ENCODE measurements around the gene CRYAA. TPM values are rescaled to one million over a fixed set of nuclear protein-coding genes. Genes with fewer than 3 reads are reported as not detected.
"Not testable (repeated sequence)": the region's sequence is repeated elsewhere in the genome, so short reads cannot be mapped to it uniquely, and the experiment has no call there.

The CRYAA gene
- polyA plus RNA-seq, 3 donors: not detected

DNA sequence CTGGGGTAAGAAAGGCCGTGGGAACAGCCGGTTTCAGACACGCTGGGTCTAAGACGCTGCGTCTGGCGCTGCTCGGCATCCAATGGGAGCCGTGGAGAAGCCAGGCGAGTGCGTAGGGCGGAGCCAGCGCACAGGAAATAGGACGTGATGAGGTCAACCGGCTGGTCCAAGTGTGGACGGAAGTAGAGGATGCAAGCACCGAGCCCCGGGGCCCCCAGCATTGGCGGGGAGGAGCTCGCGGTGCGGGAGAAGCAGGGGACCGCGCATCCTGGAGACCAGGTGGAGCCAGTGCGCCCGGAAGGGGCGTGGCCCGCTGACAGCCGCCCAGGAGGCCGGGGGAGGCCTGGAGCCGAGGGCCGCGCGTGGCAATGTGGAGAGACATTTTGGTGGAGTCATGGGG, 15.2 kb upstream of the CRYAA start:
- H3K9me3 Mint-ChIP-seq; H4K20me1 ChIP-seq (ENCODE audit: insufficient read depth, low read length); H3K27me3 Mint-ChIP-seq (ENCODE audit: low read depth in 3 of 3); intact Hi-C loops (cut with micrococcal nuclease); H3K27ac ChIP-seq (ENCODE audit: low read depth in 1 of 2, low read length in 2 of 2); H3K9me3 ChIP-seq (replicated peaks in 1 of 2; ENCODE audit: control insufficient read depth in 1 of 2, insufficient read depth in 1 of 2, low read length in 2 of 2); H3K36me3 Mint-ChIP-seq; DNase-seq; H3K9ac ChIP-seq (ENCODE audit: insufficient read depth, low read length, poor library complexity, severe bottlenecking); H3K4me1 ChIP-seq (ENCODE audit: control insufficient read depth in 1 of 2, insufficient read depth in 2 of 2, low read length in 2 of 2); H3K4me2 ChIP-seq (replicated peaks; ENCODE audit: extremely low read depth, low read length, poor library complexity, severe bottlenecking); H2AFZ ChIP-seq (ENCODE audit: insufficient read depth, low read depth, low read length, poor library complexity, severe bottlenecking); H3K27me3 ChIP-seq (ENCODE audit: control insufficient read depth in 2 of 2, insufficient read depth in 2 of 2, low read length in 2 of 2); H3K4me1 Mint-ChIP-seq; H3K4me3 Mint-ChIP-seq; H3K79me2 ChIP-seq (ENCODE audit: insufficient read depth, low read length); H3K4me3 ChIP-seq (replicated peaks in 1 of 3; ENCODE audit: low read depth in 2 of 3, low read length in 3 of 3); H3K27ac Mint-ChIP-seq; H3K36me3 ChIP-seq (replicated peaks in 1 of 2; ENCODE audit: control insufficient read depth in 1 of 2, insufficient read depth in 2 of 2, low read length in 2 of 2): not testable (repeated sequence)
- WGBS (ENCODE audit: insufficient coverage): no CpG with 5 or more reads among the region's 33 CpGs

DNA sequence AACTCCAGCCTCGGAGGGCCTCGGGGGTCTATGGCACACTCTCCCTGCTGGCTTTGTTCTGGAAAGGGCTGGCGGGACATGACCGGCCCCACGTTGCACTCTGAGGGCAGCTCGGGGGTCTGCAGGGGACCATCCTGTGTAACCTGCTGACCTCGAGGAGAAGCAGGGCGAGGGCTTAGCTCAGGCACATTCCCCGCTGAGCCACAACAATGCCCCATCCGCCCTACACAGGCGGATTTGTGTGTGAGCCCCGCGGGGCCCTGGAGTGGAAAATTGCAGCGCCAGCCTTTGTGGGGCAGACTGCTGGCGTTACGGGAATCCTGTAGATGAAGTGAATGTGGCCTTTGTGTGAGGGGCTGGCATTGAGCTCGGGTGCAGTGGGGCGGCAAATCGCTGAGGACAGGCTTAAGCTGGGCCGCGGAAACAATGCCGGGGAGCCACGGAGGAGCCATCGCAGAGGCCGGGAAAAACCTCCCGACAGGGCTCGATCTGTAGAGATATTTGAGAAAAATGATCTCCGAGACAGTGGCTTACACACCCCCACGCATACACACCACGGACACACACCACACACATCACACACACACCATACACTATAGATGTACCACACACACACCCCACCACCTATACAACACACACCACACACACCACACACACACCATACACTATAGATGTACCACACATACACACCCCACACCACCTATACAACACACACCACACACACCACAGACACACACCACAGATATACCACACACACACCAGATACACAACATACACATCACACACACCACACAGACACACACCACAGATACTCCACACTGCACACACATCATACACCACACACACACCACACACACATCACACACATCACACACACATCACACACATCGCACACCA, 9.3 kb upstream of the CRYAA start:
- not testable (repeated sequence) for H3K27ac Mint-ChIP-seq

GRCh38 chr21:43161826-43162707, 6.7 kb upstream of the CRYAA start:
- H3K4me2 ChIP-seq (replicated peaks; ENCODE audit: extremely low read depth, low read length, poor library complexity, severe bottlenecking); H3K9ac ChIP-seq (ENCODE audit: insufficient read depth, low read length, poor library complexity, severe bottlenecking); H3K4me3 Mint-ChIP-seq; H3K27ac Mint-ChIP-seq; H3K27ac ChIP-seq (ENCODE audit: low read depth in 1 of 2, low read length in 2 of 2); DNase-seq; H2AFZ ChIP-seq (ENCODE audit: insufficient read depth, low read depth, low read length, poor library complexity, severe bottlenecking); H3K9me3 Mint-ChIP-seq; H3K9me3 ChIP-seq (replicated peaks in 1 of 2; ENCODE audit: control insufficient read depth in 1 of 2, insufficient read depth in 1 of 2, low read length in 2 of 2); H3K79me2 ChIP-seq (ENCODE audit: insufficient read depth, low read length); H3K4me3 ChIP-seq (replicated peaks in 1 of 3; ENCODE audit: low read depth in 2 of 3, low read length in 3 of 3); H3K36me3 Mint-ChIP-seq; H3K36me3 ChIP-seq (replicated peaks in 1 of 2; ENCODE audit: control insufficient read depth in 1 of 2, insufficient read depth in 2 of 2, low read length in 2 of 2); H3K27me3 ChIP-seq (ENCODE audit: control insufficient read depth in 2 of 2, insufficient read depth in 2 of 2, low read length in 2 of 2); H3K27me3 Mint-ChIP-seq (ENCODE audit: low read depth in 3 of 3); H3K4me1 Mint-ChIP-seq; H3K4me1 ChIP-seq (ENCODE audit: control insufficient read depth in 1 of 2, insufficient read depth in 2 of 2, low read length in 2 of 2); intact Hi-C loops (cut with micrococcal nuclease); H4K20me1 ChIP-seq (ENCODE audit: insufficient read depth, low read length): not testable (repeated sequence)
- no CpG with 5 or more reads among the region's 24 CpGs for WGBS (ENCODE audit: insufficient coverage)

More for the DNA sequence above, 9.3 kb upstream of the CRYAA start:
- H4K20me1 ChIP-seq (ENCODE audit: insufficient read depth, low read length); H3K36me3 Mint-ChIP-seq; H3K9ac ChIP-seq (ENCODE audit: insufficient read depth, low read length, poor library complexity, severe bottlenecking); H3K9me3 Mint-ChIP-seq; H3K9me3 ChIP-seq (replicated peaks in 1 of 2; ENCODE audit: control insufficient read depth in 1 of 2, insufficient read depth in 1 of 2, low read length in 2 of 2); H3K27me3 ChIP-seq (ENCODE audit: control insufficient read depth in 2 of 2, insufficient read depth in 2 of 2, low read length in 2 of 2); H2AFZ ChIP-seq (ENCODE audit: insufficient read depth, low read depth, low read length, poor library complexity, severe bottlenecking); H3K4me2 ChIP-seq (replicated peaks; ENCODE audit: extremely low read depth, low read length, poor library complexity, severe bottlenecking); H3K27ac ChIP-seq (ENCODE audit: low read depth in 1 of 2, low read length in 2 of 2); H3K4me1 ChIP-seq (ENCODE audit: control insufficient read depth in 1 of 2, insufficient read depth in 2 of 2, low read length in 2 of 2); H3K27me3 Mint-ChIP-seq (ENCODE audit: low read depth in 3 of 3); DNase-seq; H3K36me3 ChIP-seq (replicated peaks in 1 of 2; ENCODE audit: control insufficient read depth in 1 of 2, insufficient read depth in 2 of 2, low read length in 2 of 2); H3K79me2 ChIP-seq (ENCODE audit: insufficient read depth, low read length); intact Hi-C loops (cut with micrococcal nuclease); H3K4me1 Mint-ChIP-seq; H3K4me3 Mint-ChIP-seq; H3K4me3 ChIP-seq (replicated peaks in 1 of 3; ENCODE audit: low read depth in 2 of 3, low read length in 3 of 3): not testable (repeated sequence)
- no CpG with 5 or more reads among the region's 31 CpGs for WGBS (ENCODE audit: insufficient coverage)

DNA sequence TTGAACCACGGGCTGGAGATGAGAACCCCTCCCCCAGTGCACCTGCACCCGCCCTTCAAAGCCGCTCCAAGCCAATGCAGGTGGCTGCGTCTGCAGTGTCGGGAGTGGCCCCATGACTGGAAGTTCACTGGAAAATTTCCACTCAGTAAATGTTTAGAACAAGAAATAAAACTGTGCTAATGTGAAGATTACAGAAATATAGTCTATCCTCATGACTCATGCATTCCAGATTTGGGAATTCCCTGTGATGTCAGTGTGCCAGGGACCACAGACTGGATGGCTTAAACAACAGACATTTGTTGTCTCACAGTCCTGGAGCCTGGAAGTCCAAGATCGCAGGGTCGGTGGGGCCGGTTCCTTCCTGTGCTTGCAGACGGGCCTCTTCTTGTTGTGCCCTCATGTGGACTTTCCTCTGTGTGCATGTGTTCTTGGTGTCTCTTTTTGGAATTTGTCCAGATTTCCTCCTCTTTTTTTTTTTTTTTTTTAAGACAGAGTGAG, 6.1 kb upstream of the CRYAA start:
- DNase-seq; H3K4me1 ChIP-seq (ENCODE audit: control insufficient read depth in 1 of 2, insufficient read depth in 2 of 2, low read length in 2 of 2); H3K4me2 ChIP-seq (replicated peaks; ENCODE audit: extremely low read depth, low read length, poor library complexity, severe bottlenecking); H3K27me3 Mint-ChIP-seq (ENCODE audit: low read depth in 3 of 3); H3K27me3 ChIP-seq (ENCODE audit: control insufficient read depth in 2 of 2, insufficient read depth in 2 of 2, low read length in 2 of 2); H2AFZ ChIP-seq (ENCODE audit: insufficient read depth, low read depth, low read length, poor library complexity, severe bottlenecking); H3K4me1 Mint-ChIP-seq; H3K27ac ChIP-seq (ENCODE audit: low read depth in 1 of 2, low read length in 2 of 2); intact Hi-C loops (cut with micrococcal nuclease); H3K9me3 Mint-ChIP-seq; H4K20me1 ChIP-seq (ENCODE audit: insufficient read depth, low read length); H3K9ac ChIP-seq (ENCODE audit: insufficient read depth, low read length, poor library complexity, severe bottlenecking); H3K9me3 ChIP-seq (replicated peaks in 1 of 2; ENCODE audit: control insufficient read depth in 1 of 2, insufficient read depth in 1 of 2, low read length in 2 of 2); H3K4me3 ChIP-seq (replicated peaks in 1 of 3; ENCODE audit: low read depth in 2 of 3, low read length in 3 of 3); H3K27ac Mint-ChIP-seq; H3K79me2 ChIP-seq (ENCODE audit: insufficient read depth, low read length); H3K36me3 ChIP-seq (replicated peaks in 1 of 2; ENCODE audit: control insufficient read depth in 1 of 2, insufficient read depth in 2 of 2, low read length in 2 of 2); H3K36me3 Mint-ChIP-seq; H3K4me3 Mint-ChIP-seq: not testable (repeated sequence)
- no CpG with 5 or more reads among the region's 9 CpGs for WGBS (ENCODE audit: insufficient coverage)
